H9 (cell line): ENCODE results near the gene DHCR24. TPM values are rescaled to one million over a fixed set of nuclear protein-coding genes. Genes with fewer than 3 reads are reported as not detected.

Source experiments
- DNase-seq: peaks from one replicate; pipeline ENCODE4 v3.0.0-alpha.2; 2017
- H2AFZ ChIP-seq: one replicate; pipeline ENCODE4 v1.6.1; 2013; ENCODE audit warnings: mild to moderate bottlenecking, low read length, control low read depth, moderate library complexity
- H2AK5ac ChIP-seq: 2 replicates; pipeline ENCODE4 v1.6.1; 2013; ENCODE audit warnings: low read length, control low read depth, mixed read lengths; ENCODE audit not compliant: insufficient read length
- H2BK120ac ChIP-seq: one replicate; pipeline ENCODE4 v1.6.1; 2013; ENCODE audit warnings: low read depth, mild to moderate bottlenecking, low read length, control low read depth, inconsistent platforms; ENCODE audit not compliant: poor library complexity, severe bottlenecking
- H2BK12ac ChIP-seq: 2 replicates; pipeline ENCODE4 v1.6.1; 2013; ENCODE audit warnings: low read length, control low read depth, mixed read lengths, low read depth; ENCODE audit not compliant: insufficient read length
- H2BK15ac ChIP-seq: 2 replicates; pipeline ENCODE4 v1.6.1; 2013; ENCODE audit warnings: low read depth, low read length, control low read depth
- H2BK20ac ChIP-seq: one replicate; pipeline ENCODE4 v1.6.1; 2013; ENCODE audit warnings: low read depth, mild to moderate bottlenecking, low read length, control low read depth, inconsistent platforms; ENCODE audit not compliant: poor library complexity, severe bottlenecking
- H2BK5ac ChIP-seq: 2 replicates; pipeline ENCODE4 v1.6.1; 2013; ENCODE audit warnings: low read length, control low read depth, mixed read lengths; ENCODE audit not compliant: insufficient read length
- H3K14ac ChIP-seq: 2 replicates; pipeline ENCODE4 v1.6.1; 2013; ENCODE audit warnings: low read length, control low read depth; ENCODE audit not compliant: insufficient read depth
- H3K18ac ChIP-seq: 2 replicates; pipeline ENCODE4 v1.6.1; 2013; ENCODE audit warnings: low read depth, mild to moderate bottlenecking, mixed read lengths, low read length, control low read depth; ENCODE audit not compliant: insufficient read length
- H3K23ac ChIP-seq: 2 replicates; pipeline ENCODE4 v1.6.1; 2013; ENCODE audit warnings: low read length, control low read depth, mixed read lengths, low read depth; ENCODE audit not compliant: insufficient read length
- H3K23me2 ChIP-seq: 2 replicates; pipeline ENCODE4 v1.6.1; 2013; ENCODE audit warnings: low read depth, mild to moderate bottlenecking, mixed read lengths, low read length, control low read depth; ENCODE audit not compliant: insufficient read length, poor library complexity, severe bottlenecking
- H3K27ac ChIP-seq: 2 replicates; pipeline ENCODE4 v1.5.1; 2013; ENCODE audit warnings: low read length, control low read depth, mixed read lengths, low read depth; ENCODE audit not compliant: insufficient read length
- H3K27me3 ChIP-seq: 2 replicates; pipeline ENCODE4 v1.6.1; 2013; ENCODE audit warnings: low read length, control low read depth, inconsistent platforms; ENCODE audit not compliant: insufficient read depth
- H3K4ac ChIP-seq: 2 replicates; pipeline ENCODE4 v1.6.1; 2013; ENCODE audit warnings: low read depth, mild to moderate bottlenecking, control low read depth, inconsistent platforms, low read length, moderate library complexity
- H3K4me1 ChIP-seq: 2 replicates; pipeline ENCODE4 v1.6.1; 2013; ENCODE audit warnings: low read length, control low read depth, inconsistent platforms; ENCODE audit not compliant: insufficient read depth
- H3K4me2 ChIP-seq: 2 replicates; pipeline ENCODE4 v1.6.1; 2013; ENCODE audit warnings: low read length, control low read depth, mixed read lengths; ENCODE audit not compliant: insufficient read length, insufficient read depth
- H3K56ac ChIP-seq: 2 replicates; pipeline ENCODE4 v1.6.1; 2013; ENCODE audit warnings: low read depth, mild to moderate bottlenecking, mixed read lengths, low read length, control low read depth; ENCODE audit not compliant: insufficient read length
- H3K79me1 ChIP-seq: 2 replicates; pipeline ENCODE4 v1.6.1; 2013; ENCODE audit warnings: low read depth, mild to moderate bottlenecking, moderate library complexity, low read length, control low read depth, inconsistent platforms; ENCODE audit not compliant: insufficient read depth, poor library complexity, severe bottlenecking
- H3K79me2 ChIP-seq: 2 replicates; pipeline ENCODE4 v1.6.1; 2013; ENCODE audit warnings: low read length, control low read depth, inconsistent platforms; ENCODE audit not compliant: insufficient read depth
- H3K9ac ChIP-seq: 2 replicates; pipeline ENCODE4 v1.6.1; 2013; ENCODE audit warnings: low read length, control low read depth, mixed read lengths; ENCODE audit not compliant: insufficient read length; ENCODE audit errors: extremely low read depth
- H3K9me3 ChIP-seq: one replicate; pipeline ENCODE4 v1.6.1; 2013; ENCODE audit warnings: low read depth, low read length, inconsistent platforms; ENCODE audit not compliant: control insufficient read depth
- H3T11ph ChIP-seq: one replicate; pipeline ENCODE4 v1.6.1; 2013; ENCODE audit warnings: mild to moderate bottlenecking, low read length, control low read depth, inconsistent platforms
- H4K20me1 ChIP-seq: one replicate; pipeline ENCODE4 v1.6.1; 2013; ENCODE audit not compliant: control insufficient read depth, insufficient read length, insufficient read depth
- H4K5ac ChIP-seq: 2 replicates; pipeline ENCODE4 v1.6.1; 2013; ENCODE audit warnings: low read depth, mild to moderate bottlenecking, mixed read lengths, low read length, control low read depth; ENCODE audit not compliant: insufficient read length
- H4K8ac ChIP-seq: replicated peaks from 2 replicates; pipeline ENCODE4 v1.6.1; 2013; ENCODE audit warnings: low read length, control low read depth, mixed read lengths, low read depth; ENCODE audit not compliant: insufficient read length
- H4K91ac ChIP-seq: 2 replicates; pipeline ENCODE4 v1.6.1; 2013; ENCODE audit warnings: low read depth, mild to moderate bottlenecking, moderate library complexity, mixed read lengths, low read length, control low read depth; ENCODE audit not compliant: insufficient read length
- H3K27ac Mint-ChIP-seq, 3 experiments: 2 replicates in 2 of 3; 3 replicates in 1 of 3; pipeline ENCODE4 v1.8.0; 2020 to 2021; ENCODE audit warnings: mixed read lengths in 3 of 3, mild to moderate bottlenecking in 1 of 3, moderate library complexity in 1 of 3
- H3K27me3 Mint-ChIP-seq: 2 replicates; pipeline ENCODE4 v1.8.0; 2021; ENCODE audit warnings: low read depth, mild to moderate bottlenecking, moderate library complexity, mixed read lengths
- H3K36me3 Mint-ChIP-seq, 3 experiments: 2 replicates in 2 of 3; 3 replicates in 1 of 3; pipeline ENCODE4 v1.8.0; 2020 to 2021; ENCODE audit warnings: low read depth in 3 of 3, mixed read lengths in 3 of 3; ENCODE audit not compliant: insufficient read depth in 1 of 3
- H3K4me1 Mint-ChIP-seq, 2 experiments: 2 replicates each; pipeline ENCODE4 v1.8.0; 2020; ENCODE audit warnings: mixed read lengths in 2 of 2
- H3K4me3 Mint-ChIP-seq, 2 experiments: 2 replicates in 1 of 2; 3 replicates in 1 of 2; pipeline ENCODE4 v1.8.0; 2020 to 2021; ENCODE audit warnings: mild to moderate bottlenecking in 2 of 2, mixed read lengths in 2 of 2, moderate library complexity in 1 of 2
- H3K9me3 Mint-ChIP-seq, 2 experiments: 2 replicates in 1 of 2; 3 replicates in 1 of 2; pipeline ENCODE4 v1.8.0; 2020; ENCODE audit warnings: mild to moderate bottlenecking in 2 of 2, mixed read lengths in 2 of 2, moderate library complexity in 1 of 2
- CTCF ChIP-seq: fragments of 200-600 bp; sonication (generic); conservative IDR thresholded peaks from 3 replicates; pipeline ENCODE4 v1.8.0; 2021; ENCODE audit warnings: antibody characterized with exemption, mild to moderate bottlenecking
- WGBS: extraction: QIAGEN DNeasy Blood & Tissue Kit; methylation state at CpG from one replicate; pipeline ENCODE4 v1.1.7; 2013; ENCODE audit warnings: missing lambda C conversion rate, low lambda C conversion rate, mixed read lengths; ENCODE audit not compliant: insufficient read length; ENCODE audit errors: extremely low coverage; 5-methylcytosine and 5-hydroxymethylcytosine counted together
- total RNA-seq: library from RNA; stranded (reverse); gene quantifications from 2 replicates; pipeline ENCODE4 v1.2.1, GENCODE V29; 2021

Gene DHCR24
- total RNA-seq, 1 experiment from 2014 or later = 318 TPM

DNA sequence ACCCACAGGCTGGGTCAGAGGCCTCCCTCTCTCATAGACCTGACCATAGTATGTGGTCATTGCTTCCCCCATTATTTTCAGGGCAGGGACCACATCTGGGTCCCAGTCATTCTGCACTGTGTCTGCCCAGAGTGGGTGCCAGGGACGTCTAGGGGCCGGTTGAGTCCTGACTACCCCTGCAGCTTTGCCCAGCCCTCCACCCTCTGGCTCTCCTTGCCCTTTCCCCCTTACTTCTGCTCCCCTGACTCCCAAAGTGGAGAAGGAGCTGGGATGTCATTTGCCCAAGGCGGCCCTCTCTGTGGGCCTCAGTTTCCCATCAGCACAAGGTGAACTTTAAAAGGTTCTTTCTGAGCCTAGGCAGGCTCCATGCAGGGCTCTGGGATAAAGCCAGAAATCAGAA, 81.5 kb downstream of the DHCR24 start:
- Histone ChIP-seq H4K20me1 (no peaks in the 10 kb centered on the region), H3K27me3 (no peaks in the 10 kb centered on the region), H3K27ac (no peak overlapping the region), H2AK5ac (no peak overlapping the region), H3K14ac (no peak overlapping the region), H3K23me2 (no peaks in the 10 kb centered on the region), H4K91ac (no peak overlapping the region), H4K5ac (no peak overlapping the region), H3K9me3 (no peaks in the 10 kb centered on the region), H3K9ac (no peak overlapping the region), H2BK20ac (no peak overlapping the region), H2BK120ac (no peak overlapping the region), H2BK5ac (no peak overlapping the region), H3K23ac (no peak overlapping the region), H3K79me2 (no peaks in the 10 kb centered on the region), H2BK15ac (no peak overlapping the region), H2BK12ac (no peak overlapping the region), H3T11ph (no peak overlapping the region), H3K4me2 (no peak overlapping the region), H4K8ac (no peak overlapping the region), H3K4ac (no peak overlapping the region), H3K56ac (no peak overlapping the region), H3K79me1 (no peaks in the 10 kb centered on the region), H3K18ac (no peak overlapping the region), H3K4me1 (no peaks in the 10 kb centered on the region), H2AFZ (no peak overlapping the region)
- Mint-ChIP-seq H3K27ac (no peak overlapping the region), H3K4me3 (no peak overlapping the region), H3K9me3 (no peaks in the 10 kb centered on the region), H3K36me3 (no peaks in the 10 kb centered on the region), H3K27me3 (peaks cover 27% of the 10 kb centered on the region), H3K4me1 (peaks cover 6 to 13% of the 10 kb centered on the region in 2 experiments)
- no peak for TF ChIP-seq CTCF
- no peak for DNase-seq
- WGBS = no CpG with 5 or more reads among the region's 3 CpGs
